Glomerular visceral epithelial cell (primary cell): ENCODE results near the gene GADD45G.

ENCODE experiments used
- DNase-seq: peaks from one replicate; pipeline ENCODE4 v3.0.0-alpha.2; 2016; ENCODE audit errors: extremely low spot score

Gene GADD45G

DNA sequence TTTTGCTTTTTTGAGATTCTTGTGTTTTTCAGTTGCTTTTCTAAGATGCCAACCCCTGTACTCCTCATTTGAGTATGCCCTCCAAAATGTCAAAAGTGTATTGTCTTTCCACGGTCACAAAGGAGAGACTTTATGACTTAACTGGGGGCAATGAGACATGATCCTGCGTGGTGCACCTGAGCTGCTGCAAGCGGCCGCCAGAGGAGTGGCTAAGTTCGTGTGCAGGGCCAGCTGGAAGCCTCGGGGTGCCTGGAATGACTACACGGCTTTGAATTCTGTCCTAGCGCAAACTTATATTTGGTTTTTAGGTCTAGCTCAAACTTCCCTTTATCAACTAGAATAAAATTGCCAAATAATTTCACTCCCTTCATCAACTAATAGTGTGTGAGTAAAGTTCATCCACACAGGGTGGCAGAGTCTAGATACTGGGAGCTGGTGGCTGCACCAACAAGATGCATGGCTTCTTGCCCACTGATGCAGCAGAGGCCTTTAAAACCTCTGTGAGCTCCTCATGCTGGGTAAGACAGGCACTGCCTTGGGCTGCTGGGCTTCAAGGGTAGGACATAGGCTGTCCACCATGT, 4.7 kb downstream of the GADD45G start:
- DNase-seq: no peak

DNA sequence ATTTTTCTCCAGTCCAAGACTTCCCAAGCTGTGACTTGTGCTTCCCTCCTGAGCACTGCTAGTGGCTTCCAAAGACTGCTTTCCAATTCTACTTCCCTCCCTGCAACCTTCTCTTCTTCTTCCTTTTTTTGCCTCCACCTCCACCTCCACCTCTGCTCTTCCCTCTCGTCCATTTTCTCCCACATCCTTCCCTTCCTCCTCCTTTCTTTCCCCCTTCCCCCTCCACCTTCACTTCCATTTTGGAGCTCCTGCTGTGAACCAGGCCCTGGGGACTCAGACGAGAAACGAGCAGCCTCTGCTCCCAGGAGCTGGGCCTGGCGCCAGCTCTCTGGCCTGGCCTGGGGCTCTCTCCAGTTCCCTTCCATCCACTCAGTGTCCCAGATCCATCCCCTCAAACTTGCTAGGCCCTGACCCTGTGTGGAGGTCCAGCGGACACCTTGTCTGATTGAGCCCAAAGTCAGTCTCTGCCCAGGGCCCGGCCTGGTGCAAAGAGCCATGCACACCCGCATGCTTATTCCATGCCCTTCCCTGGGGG, 5.6 kb downstream of the GADD45G start:
- no peak for DNase-seq

DNA sequence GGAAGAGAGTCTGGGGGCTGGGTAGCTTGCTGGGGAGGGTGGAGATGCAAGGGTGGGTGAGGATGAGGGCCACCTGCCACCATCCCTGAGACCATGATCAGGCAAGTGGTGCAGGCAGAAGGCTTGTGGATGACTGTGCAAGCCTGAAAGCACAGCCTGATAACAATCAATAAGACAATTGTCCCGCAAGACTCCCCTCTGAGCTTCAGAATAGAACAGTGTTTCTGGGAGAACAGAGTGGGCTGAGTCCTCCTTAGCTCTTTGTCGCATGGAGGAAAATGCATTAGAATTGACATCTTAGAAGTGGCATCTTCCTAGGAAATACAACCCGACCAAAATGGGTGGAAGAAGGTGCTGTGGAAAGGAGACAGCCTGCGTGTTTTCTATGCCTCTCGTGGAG, 6.6 kb downstream of the GADD45G start:
- DNase-seq: no peak

DNA sequence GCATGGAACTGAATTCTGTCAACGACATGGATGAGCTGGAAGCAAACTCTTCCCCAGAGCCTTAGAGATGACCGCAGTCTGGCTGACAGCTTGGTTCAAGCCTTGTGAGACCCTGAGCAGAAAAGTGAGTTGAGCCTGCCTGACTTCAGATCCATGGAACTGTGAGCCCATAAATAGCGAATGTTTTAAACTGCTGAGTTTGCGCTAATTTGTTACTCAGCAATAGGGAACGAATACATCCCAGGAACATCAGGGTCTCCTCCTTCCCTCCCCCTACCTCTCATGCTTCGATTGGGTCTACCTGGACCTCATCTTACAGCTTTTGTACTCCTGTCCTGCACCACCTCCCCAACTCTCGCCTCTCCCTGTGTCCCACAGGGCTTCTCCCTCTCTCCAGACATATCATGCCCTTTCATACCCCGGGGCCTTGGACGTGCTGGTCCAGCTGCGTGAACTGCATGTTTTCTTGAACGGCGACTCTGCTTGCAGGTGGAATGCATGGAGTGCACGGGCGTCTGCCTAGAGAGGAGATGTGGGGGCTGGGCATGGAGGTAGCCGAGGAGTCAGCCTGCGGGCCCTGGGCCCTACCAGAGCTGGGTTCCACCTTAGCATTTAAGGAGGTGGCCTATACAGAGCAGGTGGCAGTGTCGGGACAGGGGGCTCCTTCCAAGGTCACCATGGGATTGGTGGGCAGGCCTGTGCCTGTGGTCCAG, 7.9 kb downstream of the GADD45G start:
- no peak for DNase-seq

DNA sequence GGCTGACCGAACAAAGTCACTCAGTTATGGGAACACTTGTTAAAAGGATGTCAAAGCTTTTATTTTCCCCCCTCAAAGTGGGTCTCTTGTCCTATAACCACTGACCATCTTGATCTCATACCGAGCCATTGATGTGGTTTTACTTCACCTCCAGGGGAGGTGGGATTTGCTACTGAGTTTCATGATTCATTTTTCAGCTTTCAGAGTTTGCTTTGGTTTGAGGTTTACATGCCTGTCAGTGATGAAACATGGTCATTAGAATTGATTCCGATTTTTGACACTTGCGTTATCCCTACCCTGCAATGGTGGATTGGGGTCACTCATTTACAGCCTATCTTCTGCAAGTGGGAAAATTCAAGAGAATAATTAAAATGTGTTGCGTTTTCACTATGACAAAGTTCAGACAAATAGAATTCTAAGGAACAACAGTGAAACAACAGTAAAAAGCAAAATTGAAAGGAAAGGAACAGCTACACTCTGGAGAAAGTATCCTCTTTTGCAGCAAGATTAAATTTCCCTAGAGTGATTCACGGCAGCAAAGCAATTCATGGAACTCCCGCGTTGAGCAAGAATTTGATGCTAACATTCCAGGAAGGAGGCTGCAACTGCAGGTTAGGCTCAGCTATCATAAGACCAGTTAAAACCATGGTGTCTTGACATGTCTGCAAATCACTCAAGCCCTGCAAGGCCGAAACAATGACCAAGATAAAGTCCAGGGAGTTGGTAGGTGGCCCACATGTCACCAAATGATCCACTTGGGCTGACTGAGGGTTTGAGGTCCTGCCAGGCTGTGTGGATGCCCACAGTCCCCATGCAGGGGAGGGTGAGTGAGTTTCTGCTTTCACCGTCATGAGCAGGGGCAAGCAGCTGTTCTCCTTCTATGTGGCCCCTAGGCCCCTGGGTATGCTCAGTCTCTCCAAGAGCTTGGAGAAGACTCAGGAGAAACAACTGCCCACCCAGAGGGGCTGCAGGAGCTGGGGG, 9.4 kb downstream of the GADD45G start:
- DNase-seq: no peak

DNA sequence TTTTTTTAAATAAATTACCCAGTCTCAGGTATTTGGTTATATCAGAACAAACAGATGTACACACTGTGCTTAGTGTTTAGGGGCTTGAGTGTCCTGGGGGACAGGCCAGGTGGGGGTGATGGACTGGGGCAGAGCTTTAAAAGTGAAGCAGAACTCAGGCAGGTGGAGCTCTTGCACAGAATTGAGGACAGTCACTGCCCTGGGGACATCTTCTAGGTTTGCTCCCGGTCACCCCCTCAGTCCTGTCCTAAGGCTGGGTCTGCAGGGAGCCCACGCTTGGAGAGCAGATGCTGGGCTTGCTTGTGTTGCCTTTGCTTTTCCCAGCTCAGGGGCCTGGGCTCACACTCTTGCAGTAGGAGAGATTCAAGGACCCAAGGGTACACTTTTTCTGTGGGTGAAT, 10.8 kb downstream of the GADD45G start:
- no peak for DNase-seq

DNA sequence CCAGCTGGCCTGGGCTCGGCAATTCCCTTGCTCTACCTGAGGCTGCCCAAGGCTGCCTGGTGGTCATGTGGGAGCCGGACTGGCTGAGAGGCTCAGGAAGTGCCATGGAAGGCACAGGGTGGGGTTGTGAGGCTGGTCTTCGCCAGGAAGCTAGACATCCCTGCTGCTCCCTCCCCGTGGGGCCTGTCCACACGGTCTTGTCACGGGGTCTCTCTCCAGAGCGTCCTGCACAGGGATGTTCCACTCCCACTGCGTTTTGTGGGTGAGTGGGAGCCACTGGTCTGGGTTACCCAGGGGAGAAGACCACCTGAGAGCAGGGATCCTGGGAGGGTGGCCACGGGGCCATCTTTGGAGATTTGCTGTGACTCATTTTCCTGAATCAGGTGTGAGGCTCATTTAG, 11.6 kb downstream of the GADD45G start:
- DNase-seq: no peak

DNA sequence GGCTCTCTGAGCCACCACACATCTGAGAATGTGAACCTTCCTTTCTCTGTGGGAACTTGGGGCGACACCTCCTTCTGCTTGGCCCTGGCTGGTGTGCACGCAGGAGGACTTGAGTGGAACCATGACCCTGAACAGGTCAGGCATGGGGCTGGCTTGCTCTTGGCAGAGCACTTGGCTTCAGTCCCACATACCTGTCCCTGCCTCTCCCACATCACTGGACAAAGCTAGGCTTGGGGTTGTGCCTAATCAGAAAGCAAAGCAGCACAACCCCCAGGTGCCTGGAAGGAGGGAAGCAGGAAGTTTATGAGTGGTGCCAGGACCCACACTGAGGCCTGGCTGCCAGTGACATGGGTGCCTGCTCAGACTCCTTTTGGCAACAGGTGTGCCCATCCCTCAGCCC, 13.2 kb downstream of the GADD45G start:
- DNase-seq: no peak

DNA sequence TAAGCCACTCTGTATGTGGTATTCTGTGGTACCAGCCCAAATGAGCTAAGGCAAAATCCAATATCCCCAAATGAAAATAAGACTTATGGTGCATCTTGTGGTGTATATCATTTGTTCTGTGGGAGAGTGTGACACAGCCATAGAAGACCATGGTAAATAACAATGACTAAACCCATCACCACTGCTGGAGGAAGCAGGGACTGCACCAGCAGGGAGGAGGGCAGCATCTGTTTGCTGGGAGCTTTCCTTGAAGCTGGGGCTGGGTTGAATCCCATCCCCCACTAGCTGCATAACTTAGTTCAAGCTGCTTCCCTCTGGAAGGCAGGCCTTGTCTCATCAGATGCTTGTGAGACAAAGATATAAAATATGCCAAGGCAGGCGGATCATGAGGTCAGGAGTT, 14.2 kb downstream of the GADD45G start:
- DNase-seq: no peak

DNA sequence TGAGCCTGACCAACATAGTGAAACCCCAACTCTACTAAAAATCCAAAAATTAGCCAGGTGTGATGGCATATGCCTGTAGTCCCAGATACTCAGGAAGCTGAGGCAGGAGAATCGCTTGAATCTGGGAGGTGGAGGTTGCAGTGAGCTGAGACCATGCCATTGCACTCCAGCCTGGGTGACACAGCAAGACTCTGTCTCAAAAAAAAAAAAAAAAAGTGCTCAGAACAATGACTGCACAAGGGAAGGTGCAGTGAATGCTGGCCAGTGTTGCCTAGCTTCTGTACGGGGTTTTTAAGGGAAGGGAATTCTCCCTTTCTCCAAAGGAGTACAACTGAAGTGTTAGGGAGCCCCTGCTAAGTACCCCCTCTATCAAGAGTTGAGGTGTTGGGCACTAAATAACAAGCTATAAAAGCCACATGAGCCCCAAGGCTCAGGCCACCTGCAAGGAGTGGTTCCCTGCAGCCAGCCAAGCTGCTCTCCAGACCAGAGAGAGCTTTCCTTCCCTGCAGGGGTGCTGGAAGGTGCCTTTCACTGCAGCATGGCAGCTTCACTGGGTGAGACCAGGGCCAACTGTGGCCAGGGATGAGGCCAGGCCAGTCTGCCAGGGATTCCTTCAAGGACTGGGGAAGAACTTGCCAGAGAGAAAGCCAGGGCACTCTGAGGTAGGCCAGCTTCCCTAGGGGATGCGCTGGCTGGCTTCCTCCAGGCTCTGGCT, 14.8 kb downstream of the GADD45G start:
- no peak for DNase-seq

DNA sequence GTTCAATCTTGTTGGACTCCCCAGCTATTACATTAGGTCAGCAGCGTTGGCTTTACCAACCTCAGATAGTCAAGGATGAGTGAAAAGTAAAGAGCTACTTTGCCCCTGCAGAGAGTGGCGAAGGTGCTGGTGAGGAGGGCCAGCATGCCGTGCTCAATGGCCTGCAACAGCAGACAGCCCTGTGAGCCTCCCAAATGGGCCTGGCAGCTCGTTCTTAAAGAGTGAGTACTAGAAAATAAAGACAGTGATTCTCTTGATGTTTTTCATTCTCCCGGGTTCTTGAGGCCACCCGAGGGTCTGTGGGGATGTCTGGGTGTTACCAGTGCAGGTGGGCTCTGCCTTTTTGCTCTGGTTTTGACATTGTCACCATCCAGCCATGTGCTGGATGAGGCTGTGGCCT, 16.2 kb downstream of the GADD45G start:
- no peak for DNase-seq

DNA sequence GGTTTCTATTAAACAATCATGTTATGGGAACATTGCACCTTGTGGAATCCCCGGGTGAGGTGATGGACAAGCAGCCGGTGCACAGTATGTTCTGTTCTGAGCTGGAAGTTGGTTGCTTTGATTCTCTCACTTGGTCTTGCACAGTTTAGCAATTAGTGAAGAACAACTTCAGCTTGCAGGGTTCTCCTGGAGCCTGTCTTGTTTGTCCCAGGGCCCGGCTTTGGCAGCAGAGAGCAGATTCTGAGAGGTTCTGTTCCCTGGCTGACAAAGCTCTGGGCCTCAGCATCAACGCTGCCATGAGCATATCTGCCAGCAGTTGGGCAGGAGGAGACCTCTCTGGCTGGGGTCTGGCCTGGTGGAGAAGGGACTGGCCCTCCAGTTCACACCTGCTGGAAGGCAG, 16.9 kb downstream of the GADD45G start:
- no peak for DNase-seq

DNA sequence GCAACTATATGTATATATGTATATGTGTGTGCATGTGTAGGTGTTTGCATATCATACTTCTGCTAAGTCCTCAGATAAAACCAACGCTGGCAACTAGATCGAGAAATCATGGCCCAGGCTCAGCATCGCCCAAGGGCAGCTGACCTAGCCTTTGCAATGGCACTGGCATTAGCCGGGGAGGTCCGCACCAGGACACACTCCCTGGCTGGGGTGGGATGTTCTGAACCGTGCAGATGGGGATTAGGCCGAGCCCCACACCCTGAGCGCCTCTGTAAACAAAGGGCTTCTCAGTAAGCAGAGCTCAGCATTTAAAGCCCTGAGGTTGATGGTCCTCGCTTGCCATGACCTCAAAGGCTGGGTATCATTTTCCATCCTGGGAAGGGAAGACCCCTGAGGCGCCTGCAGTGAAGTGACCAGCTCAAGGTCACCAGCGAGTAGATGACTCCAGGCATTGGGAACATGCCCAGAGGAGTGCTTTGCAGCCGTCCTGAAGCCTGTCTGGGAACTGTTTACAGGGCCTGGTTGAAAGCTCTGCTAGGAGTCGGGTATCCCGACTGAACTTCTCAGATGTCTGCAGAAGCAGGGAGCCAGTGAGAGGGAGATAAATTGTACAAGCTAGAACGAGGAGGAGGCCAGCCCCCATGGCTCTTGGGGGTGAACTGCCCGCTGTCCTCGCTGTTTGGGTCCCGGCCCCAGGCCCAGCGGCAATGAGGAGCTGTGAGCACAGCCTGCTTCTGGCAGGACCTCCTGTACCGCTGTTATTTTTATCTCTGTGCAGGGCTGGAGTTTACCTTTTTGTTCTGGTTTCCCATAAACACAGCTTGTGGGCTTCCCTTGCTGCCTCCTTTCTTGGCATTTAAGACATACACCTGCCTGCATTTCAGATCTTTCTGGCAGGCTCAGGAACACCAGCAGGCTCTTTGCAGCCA, 18.4 kb downstream of the GADD45G start:
- DNase-seq: no peak

DNA sequence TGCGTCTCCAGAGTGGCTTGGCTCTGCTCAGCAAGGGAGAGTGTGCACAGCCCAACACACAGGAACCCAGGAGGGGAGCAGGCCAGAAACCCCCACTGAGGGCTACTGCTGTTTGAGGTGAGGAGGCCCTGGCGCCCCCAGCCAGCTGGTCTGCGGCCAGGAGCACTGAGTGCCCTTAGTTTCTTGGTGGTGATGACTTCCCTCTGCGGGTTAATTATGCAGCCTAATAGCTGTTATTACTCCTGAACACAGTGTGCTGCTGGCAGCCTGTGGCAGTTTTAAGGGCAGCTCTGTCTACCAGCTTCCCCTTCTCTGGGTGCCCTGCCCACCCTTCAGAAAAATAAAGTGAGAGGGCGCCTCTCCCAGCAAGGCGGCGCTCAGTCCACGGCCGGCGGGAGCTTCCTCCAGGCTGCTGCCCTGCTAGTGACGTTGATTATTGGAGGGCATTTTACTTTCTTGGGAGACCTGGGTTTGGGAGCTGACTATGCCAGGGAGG, 19.2 kb downstream of the GADD45G start:
- DNase-seq: no peak

DNA sequence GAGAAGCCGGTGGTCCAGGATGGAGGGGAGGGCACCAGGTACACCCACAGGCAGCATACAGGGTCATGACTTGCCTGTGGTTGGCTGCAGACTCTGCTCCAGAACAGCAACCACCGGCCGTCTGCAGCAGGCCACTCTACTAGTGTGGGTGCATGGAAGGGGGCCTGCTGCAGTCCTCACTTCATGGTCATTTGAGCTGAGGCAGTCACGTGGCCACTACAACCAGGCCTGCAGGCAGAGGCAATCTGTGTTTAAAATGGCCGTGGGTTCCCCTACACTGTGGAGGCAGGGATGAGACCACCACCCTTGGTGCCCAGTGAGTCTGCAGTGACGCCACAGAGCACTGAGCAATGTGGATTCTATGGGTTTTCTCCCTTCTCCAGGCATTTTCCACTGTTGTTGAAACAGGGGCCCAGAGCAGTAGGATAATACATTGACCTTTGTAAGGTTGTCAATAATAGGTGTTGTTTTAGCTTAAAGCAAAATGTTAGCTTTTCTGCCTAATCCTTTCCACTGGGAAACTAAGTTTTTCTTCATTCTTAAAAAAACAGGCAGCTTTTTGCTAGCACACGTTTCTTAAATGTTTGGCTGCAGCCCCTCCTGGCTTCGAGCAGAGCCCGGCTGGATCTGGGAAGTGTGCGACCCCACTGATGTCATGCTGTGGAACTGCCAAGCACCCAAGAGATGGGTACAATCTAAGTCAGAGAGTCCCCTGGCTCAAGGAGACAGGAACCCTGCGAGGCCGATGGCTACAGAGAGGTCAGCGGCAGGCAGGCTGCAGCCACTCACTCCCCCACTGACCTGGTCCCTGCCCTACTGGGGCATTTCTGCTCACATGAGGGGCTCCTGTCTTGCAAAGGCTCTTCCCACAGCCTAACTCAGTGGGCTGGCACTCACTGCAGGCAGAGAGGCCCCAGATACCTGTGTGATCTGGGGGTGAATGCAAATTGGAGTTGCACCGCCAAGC, 21.2 kb downstream of the GADD45G start:
- no peak for DNase-seq

DNA sequence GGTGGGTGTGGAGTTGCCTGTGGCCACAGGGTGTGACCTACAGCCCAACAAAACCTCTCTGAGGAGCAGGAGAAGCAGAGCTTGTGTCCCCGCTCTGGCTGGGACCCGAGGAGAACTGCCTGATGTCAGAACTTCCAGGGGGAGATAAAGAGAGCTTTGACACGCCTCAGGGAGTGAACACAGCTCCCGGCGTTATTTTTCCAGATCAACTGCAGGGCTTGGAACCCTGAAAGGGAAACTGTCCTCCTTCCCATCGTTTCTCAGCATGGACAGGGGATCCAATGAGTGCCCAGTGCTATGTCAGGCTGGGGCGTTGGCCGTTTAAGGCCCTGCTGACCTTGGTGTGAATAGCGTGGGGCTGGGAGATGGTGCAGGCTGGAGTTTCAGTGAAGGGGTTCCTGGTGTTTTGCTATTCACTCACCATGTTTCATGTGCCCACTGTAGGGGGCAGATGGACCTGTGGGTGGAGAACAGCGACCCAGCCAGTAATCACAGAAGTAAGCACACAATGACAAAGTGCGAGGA, 22.0 kb downstream of the GADD45G start:
- no peak for DNase-seq

DNA sequence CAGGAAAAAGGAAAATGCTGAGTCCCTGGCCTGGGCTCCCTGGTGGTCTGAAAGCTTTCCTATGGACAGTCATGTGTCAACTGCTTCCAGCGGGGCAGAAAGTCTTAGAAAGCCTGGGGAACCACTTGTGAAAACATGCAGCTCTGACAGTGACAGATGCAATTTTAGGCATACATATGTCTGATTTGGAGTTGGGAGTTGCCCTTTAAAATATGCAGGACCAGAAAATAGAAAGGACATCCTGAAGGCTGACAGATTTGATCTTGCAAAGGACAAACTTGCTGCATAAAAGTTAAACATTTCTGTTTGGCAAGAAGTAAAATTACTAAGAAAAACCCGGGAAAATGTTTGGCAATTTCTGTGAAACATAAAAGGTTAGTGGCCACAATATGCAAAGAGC, 23.8 kb downstream of the GADD45G start:
- no peak for DNase-seq

DNA sequence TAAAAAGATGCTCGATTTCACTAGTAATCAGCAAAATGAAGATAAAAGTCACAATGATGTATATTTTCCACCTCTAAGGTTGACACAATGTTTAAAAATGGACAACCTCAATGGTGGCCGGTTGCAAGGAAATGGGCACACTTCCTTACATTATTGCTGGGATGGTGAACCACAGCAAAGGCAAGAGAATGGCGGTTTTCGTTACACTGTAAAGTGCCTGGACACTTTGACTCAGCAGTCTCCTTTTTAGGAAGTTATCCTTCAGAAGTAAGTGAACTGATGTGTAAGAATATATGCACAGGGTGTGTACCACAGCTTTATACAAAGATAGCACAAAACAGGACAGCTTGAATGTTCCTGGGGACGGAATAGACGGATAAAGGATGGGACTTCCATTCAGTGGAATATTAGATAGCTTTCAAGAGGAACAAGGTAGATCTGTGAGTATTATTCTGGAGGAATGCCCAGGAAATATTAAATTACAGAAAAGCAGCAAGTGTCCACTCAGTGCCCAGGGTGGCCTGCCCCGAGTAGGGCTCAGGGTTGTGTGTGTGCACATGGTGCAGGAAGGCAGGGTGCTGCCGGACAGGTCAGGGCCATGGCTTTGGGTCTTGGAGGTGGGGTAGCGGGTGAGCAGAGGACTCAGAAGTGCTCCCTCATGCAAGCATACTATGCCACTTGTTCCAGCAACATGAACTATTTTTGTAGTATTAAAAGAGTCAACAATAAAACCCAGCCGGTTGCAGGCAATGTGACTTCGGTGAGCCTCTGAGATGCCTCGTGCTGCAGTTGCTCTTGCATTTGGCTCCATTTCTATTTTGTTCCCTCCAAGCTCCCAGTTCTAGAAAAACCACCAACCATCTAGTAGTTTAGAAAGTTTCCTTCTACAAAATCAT, 24.5 kb downstream of the GADD45G start:
- DNase-seq: no peak
